AG08395 (cell line): ENCODE measurements around the gene SNCAIP.
"Not testable (repeated sequence)": the region's sequence is repeated elsewhere in the genome, so short reads cannot be mapped to it uniquely, and the experiment has no call there.

Experiments
- DNase-seq: peaks from one replicate; pipeline ENCODE4 v3.0.0; 2012; ENCODE audit warnings: mixed read lengths, low spot score

Gene SNCAIP

DNA sequence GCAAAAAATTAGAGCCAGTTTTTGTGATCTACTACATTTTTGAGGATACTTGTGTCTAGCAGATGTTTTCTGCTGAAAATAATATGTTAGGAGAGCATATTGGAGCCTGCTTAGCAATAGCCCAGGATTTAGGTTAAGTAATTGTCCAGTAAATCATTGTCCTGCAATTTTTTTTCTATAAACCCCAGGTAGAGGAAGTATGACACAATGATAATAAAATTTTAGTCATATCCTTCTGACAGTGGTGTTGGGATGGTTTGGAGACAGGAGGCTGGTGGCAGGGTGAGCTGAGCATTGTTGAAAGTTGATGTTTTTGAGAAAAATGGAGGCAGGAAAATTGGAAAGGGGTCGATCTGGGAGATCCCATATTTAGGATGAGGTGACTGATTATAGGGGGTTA lies 3.5 kb downstream of the SNCAIP start:
- DNase-seq = no peak

DNA sequence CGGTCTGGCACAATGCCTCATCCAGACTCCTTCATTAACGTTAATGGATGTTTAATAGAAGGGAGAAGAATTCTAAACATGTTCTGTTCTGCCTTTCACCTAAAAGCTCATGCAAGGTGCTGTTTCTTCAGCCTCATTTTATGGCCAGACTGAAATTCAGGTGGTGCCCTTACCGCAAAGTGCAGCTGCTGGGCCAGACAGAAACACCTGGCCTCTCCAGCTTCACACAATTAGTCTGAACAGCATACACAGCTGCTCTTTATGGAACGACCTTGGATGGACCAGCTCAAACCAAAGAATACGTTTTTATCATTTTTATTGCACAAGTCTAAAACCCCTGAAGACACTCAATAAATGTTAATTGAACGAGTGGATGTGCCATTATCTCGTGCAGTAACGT lies 4.6 kb downstream of the SNCAIP start:
- DNase-seq = no peak

DNA sequence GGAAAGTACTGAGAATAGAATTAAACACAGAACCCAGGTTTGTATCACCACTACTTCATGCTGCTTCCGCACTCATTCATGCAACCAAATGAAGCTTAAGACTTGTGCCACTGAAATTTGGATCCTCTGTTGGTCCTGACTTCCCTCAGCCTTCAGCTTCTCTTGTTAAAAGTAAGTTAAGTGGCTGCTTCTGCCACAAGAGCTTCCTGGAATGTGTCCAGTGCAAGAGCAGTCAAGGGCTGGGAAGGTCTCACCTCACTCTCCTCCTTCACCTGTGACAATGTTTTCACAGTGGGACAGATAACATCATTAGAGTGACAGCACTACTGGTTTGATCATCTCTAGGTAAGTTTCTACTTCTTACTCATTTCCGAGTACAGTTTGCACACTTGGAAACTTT lies 7.9 kb downstream of the SNCAIP start:
- DNase-seq = no peak

DNA sequence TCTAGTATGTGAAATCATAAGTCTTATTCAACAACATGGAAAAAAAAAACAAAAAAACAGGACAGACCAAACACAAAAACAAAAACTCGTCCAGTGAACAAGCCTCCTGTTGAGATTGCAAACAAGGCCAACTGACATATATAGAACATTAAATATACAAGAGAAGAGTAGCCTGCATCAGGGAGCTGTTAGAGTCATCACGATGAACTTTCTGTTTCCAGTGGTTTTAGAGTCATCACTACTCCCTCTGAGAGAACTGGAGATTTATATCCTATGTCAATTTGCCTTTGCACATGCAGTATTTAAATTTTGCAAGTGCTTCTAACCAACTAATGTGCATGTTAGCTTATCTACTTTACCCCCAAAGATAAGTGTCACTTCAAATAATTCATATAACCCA lies 9.9 kb downstream of the SNCAIP start:
- DNase-seq = no peak

DNA sequence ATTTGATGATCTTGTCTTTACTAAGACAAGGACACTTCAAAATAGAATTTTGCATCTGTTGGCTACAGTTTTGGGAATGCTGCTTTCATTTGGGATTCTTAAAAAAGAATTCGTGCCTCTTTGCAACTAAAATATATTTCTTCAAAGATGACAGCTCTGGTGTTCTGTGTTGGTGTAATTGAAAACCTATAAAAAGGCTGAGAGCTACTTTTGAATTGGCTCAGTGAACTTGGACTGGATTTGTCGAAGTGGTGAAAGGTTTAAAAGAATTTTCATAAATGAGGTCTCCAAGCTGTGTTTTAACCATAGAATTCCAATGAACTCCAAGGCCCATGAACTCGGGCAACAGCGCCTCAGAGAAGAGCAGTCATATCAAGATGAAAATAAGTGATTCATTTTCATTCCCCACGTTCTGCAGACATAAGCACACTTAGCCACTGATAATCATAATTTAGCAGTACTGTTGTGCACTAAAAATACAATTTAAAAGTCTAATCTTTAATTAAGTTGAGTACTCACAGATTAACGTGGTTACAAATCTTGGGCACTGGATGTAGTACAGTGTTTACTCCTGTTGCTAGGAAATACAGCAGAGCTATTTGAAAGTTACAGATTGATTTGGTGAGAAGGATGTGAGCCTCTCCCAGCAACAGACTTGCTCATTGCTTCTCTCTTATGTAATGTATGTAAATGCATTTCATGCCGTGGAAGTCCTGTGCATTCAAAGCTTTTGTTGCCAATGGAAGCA lies 10.9 kb downstream of the SNCAIP start:
- DNase-seq = no peak

DNA sequence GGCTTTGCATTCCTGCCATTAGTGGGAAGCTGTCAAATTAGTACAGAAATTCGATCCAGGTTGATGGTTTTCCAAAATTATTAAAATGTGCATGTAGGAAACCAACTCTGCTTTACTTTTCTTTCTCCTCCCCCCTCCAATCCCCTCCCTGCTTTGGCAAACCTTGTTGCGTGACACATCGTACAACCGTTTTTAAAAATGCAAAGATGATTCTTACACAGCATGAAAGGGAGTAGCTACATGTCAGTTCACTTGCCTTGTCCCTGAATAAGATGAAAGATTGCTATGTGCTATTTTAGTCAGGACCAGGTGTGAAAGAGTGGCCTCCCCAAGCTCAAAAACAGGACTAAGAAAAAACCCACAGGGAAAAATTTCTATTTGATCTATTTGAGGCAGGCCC lies 11.7 kb downstream of the SNCAIP start:
- no peak for DNase-seq

DNA sequence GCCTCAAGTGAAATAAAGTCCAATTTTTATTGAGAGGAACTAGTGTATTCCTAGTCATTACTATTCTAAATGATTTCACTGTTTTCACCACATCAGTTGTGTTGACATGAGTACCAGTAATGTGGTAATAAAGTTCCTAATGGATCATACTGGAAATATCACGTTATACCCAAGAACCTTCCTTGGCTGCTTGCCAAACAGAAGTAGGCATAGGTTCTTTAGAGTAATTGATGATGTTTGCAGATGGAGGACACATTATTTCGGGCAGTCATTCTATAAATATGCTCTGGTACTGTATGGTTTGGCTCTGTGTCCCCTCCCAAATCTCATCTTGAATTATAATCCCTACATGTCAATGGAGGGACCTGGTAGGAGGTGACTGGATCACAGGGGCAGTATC lies 15.1 kb downstream of the SNCAIP start:
- no peak for DNase-seq

DNA sequence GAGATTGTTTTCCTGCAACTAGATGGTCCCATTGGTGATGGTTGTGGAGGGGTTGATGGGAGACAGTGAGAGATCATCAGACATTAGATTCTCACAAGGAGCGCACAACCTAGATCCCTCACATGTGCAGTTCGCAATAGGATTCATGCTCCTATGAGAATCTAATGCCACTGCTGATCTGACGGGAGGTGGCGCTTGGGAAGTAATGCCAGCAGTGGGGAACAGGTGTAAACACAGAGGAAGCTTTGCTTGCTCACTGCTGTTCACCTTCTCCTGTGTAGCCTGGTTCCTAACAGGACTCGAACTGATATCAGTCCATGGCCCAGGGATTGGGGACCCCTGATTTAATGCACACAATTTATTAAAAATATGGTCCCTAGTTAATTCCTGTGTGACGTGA lies 18.8 kb downstream of the SNCAIP start:
- DNase-seq = no peak

DNA sequence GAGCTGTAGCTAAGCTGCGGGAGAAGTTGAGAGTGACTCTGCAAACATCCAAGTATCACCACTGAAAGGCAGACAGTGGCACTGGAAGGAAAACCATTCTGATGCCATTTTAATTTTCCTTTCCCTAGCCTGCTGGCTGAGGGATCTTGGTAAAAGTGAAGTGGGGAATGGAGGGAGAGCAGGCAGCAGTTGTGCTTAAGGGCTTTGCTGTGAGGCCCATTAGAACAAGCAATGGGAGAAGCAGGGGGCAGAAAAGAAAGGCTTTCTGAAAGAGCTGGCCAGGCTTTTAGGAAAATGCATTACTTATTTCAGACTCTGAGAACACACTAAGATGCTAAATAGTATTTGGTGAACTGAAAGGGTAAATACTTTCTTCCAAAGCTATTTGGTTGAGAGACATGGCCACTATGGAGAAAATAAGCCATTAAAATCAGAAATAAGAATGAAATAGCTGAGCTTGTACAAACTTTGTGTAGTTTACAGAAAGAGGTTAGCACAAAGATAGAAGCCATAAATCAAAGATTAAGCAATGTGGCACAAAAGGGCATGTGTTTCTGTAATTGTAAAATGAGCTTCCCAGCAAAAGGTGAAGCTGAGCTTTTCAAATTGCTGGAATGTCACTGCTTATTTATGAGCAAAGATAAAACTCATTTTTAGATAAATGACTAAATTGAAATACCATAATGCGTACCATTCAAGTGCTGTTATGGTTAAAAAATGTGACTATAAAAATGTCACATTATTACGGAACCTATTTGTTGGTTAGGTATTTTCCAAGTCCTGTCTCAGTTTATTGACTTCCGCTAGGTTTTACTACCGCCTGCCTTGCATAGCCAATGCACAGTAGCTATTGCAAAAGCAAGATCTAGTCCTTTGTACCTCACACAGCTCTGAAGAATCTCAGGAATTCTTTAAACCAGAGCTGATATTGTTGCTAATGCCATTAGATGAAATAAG lies 20.8 kb downstream of the SNCAIP start:
- DNase-seq = no peak

DNA sequence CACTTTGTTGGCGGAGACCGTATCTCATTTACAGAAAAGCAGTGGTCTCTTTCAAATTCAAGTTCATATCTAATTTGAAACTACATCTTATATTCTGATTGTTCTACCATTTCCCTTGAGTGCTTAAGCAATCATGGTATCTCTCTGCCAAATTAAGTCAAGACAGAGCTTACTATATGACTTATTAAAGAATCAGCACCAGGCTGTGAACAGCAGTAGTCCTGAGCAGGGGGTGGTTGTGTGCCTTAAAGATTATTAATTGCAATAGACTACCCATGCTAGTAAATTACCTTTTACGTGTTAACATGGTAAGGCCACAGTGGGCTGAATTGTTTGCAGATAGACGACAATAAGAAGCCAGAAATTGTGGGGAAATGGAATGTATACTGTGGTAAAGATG lies 21.5 kb downstream of the SNCAIP start:
- DNase-seq = no peak

DNA sequence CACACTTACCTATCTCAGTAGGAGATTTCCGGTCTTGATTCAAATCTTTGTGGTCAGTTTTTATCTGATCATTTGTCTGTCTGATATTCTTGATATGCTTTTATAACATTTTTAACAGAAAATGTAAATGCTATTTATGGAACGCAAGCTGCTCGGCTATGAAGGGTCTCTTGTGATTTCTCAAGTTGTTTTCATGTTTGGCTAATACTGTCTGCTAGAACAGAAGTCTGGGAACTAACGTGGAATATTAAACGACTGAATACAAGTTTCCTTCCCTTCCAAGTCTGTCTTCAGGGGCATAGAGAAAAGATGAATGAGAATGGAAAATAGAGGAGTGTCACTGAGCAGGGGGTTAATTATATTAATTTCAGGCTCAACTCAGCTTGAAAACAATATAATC lies 27.6 kb downstream of the SNCAIP start:
- DNase-seq = no peak

DNA sequence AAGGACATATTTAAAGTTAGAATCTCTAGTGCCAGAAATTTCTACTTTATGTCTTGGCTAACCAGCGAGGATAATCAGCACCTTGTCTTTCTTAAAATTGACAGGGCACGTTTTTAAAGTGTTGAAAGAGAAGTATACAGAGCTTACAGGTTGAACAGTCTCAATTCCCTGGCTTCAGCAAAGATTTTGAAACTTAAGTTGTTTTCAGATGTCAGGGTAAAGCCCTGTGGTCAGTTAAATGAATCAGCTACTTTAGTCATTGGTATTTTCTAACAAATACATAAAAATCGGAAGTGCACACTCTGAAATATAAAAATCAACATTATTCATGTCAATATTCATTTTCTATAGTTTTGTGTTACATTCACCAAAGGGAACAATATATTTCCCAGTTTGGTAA lies 29.1 kb downstream of the SNCAIP start:
- no peak for DNase-seq

DNA sequence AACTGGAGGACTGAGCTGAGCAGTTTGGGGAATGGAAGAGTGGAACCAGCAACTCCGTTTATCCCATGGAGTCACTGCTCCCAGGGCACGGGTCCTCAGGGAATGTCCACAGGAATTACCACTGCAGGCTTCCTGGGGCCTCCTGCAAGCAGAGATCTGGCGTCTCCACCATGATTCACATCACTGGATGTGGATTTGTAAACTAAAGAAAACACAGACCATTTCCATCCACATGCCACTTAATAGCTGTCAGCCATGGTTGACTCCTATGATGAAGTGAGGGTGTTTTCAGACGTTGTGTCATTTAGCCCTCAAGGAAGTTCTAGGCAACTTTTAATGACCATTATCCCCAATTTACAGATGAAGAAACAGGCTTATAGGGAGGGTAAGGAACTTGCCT lies 30.2 kb downstream of the SNCAIP start:
- DNase-seq = no peak

DNA sequence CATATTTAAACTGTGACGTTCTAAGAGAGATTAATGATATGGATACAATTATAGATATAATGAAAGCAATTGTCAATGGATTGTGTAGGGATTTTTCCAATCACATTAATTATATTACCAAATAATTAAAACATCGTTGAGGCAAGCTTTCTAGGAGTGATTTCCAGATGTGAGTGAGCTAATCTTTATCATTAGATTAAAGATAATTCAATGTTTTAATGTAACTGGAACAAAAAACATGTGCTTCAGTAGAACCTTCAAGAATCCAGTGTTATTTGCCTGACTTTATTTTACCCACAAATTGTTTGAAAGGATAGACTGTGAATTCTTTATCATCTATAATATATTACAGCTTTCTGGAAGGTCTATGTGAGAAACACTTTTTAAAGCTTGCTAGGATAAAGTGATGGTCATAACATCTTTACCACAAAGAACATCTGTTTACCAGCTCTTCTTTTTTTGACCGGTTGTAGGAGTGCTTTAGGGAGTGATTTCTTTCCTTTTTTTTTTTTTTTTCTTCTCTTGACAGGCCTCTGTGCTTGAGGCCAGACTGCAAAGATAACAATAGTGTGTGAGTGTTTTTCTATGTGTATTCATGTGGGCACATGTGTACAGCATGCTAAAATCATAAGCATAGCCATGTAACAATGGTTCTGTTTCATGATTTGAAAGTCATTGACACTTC lies 35.0 kb downstream of the SNCAIP start:
- no peak for DNase-seq

DNA sequence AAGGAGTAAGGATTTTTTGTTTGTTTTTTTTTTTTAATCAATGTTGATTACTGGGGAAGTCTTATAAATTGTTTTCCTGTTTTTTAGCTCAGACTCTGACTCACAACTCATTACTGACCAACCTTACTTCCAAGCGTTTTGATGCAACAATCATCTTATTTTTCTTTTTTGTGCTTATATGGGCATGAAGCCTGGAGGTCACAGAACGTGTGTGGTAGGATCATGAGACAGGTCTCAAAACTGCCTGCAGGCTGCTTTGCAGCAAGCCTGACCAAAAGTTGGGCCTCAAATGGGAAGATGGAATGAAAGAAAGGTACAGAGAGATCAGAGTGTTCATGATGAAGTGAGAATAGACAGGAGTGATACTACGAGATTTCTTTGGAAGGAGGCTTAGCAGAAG lies 38.5 kb downstream of the SNCAIP start:
- no peak for DNase-seq

DNA sequence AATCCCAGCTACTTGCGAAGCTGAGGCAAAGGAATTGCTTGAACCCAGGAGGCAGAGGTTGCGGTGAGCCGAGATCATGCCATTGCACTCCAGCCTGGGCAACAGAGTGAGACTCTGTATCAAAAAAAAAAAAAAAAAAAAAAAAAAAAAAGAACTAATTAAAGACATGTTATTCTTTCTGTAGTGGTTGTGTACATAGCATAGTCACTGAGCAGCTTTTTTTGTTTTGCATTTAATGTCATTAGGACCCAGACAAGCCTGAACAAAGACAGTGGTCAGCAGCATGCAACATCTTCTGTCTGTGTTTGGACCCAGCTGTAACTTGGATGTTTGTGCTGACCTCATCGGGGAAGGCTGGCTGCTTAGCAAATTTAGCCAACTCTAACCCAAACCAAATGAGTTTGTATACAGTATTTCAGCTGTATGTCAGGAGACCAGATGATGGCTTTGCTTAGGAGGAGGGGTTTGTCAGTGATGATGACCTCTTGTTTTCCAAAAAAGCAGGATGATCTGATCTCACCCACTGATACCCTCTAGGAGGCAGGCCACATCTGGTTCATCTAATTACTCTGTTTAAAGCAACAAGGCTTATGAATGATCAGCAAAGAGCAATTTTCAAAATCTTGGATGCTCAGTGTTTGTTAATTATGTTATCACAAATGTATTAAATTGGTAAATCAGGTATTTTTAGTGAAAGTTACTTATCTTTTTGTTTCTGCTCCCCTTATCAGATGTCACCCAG lies 39.5 kb downstream of the SNCAIP start:
- DNase-seq = peak; percentile 34

DNA sequence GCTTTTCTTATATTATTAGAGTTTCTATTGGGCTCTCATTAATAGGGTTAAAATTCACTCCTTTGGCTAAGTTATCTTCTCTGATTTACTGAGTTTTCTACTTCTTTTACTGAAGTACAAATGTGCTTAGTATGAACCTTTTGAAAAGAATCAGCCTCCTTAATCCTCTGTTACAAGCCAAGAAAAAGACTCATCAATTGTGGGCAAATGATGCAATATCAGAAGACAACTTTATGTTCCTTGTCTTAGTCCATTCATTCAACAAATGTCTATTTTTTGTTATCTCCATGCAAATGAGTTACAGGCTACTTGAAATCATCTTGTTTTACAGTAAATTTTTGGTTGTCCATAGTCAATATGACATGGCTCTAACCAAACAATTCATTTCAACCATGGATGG lies 40.3 kb downstream of the SNCAIP start:
- peak; percentile 9 for DNase-seq

DNA sequence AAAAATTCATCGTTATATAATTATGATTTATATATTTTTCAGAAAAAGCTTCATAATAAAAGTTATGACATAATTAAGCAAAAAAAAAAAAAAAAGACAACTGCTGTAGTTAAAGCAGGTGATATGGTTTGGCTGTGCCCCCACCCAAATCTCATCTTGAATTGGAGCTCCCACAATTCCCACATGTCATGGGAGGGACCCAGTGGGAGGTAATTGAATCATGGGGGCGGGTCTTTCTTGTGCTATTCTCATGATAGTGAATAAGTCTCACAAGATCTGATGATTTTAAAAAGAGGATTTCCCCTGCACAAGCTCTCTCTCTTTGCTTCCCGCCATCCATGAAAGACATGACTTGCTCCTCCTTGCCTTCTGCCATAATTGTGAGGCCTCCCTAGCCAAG lies 41.3 kb downstream of the SNCAIP start:
- DNase-seq = not testable (repeated sequence)

DNA sequence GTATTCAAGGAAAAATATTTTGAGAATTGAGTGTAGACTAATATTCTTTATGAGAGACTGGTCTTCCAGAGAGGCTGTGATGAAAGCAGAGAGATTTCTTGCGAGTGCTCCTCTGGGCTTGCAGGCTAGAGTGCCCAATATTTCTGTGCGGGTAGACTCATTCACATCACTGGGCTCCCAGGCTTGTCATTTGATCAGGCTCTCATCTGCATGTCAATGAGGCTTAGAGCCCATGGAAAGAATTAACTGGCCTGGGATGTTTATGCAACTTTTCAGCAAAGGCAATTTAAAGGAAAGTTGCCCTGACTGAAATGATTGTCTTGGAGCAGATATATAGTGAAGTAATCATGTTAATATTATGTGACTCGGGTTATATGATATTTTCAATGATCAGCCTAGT lies 42.3 kb downstream of the SNCAIP start:
- DNase-seq = no peak

DNA sequence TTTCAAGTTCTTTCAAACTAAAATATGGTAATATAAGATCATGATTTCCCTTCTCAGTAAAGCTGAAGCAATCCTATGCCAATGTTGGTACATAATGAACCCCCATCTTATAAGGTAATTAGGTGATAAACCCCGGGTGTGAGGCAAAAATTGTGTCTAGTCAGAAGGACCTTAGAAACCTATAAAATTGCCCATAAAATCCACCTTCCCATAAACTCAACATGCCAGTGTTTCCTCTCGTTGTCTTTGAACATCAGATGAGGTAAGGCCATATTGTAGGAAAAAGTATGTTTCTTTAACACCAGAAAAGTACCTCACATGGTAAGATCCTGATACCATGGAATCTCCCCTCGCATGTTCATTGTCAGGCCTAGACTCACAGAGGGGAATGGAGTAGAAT lies 43.3 kb downstream of the SNCAIP start:
- no peak for DNase-seq

DNA sequence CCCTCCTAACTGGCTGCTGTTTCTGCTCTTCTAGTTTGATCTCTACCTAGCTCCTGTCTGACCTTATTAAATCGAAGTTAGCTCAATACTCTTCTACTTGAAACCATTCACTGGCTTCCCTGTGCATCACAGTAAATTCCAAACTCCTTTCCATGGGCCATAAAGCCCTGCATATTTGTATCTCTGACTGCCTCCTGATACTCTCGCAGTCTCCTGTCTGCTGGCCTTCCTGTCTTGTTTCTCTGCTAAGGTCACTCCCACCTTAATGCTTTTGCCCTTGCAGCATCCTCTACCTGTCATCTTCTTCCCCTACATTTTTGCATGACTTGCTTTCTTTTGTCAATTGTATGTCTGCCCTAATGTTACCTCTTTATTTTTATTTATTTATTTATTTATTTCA lies 44.8 kb downstream of the SNCAIP start:
- DNase-seq = no peak

DNA sequence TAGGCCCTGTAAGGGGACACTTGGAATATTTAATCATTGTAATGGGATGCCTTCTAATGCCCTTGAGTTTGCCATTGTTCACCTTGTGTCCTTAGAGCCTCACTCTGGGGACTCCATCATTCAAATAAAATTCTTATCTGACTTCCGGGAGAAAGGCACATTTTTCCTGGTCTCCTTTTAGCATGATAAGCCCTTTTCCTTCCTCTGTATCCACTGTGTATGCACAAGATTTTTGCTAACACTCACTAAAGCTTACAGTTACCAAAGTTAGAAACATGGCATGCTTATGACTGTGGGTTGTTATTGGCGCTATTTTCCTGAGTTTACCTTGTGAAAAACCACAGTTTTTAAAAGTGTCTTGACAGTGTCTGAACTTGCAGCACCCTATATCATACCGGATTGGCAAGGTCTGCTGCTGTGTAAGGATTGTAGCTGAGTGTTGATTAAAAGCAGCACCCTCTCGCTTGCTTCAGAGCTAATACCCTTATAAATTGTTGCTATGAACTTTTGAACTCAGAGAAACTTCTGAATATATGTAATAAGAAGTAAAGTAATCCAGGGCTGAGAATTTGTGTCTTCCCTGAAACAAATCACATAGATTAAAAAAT lies 46.4 kb downstream of the SNCAIP start:
- DNase-seq = no peak
